Measurements from ENCODE around the gene KIF7.
"Not testable (repeated sequence)": the region's sequence is repeated elsewhere in the genome, so short reads cannot be mapped to it uniquely, and the experiment has no call there.

Gene KIF7

DNA sequence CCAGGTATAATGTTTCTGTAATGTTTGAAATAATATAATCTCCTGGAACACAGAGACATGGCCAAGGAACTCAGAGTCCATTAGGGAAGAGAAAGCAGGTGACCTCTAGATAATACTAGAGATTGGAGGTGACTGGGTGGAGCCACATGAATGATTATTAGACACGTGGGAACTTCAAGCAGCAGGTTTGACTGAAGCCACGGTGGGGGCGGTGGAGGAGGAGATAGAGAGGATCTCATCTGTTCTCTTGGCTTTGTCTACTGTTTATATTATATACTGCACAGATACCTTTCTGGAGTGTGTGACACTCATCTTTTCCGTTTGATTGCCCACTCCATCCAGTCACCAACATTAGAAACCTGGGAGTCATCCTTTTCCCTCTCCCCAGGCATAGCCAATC lies 33.7 kb downstream of the KIF7 start:
- Mint-ChIP-seq H3K4me3 (no peak overlapping the region), H3K4me1 (no peaks in the 10 kb centered on the region), H3K27me3 (no peaks in the 10 kb centered on the region), H3K27ac (no peak overlapping the region), H3K9me3 (no peaks in the 10 kb centered on the region)
- ATAC-seq (no peak), DNase-seq (no peak)

DNA sequence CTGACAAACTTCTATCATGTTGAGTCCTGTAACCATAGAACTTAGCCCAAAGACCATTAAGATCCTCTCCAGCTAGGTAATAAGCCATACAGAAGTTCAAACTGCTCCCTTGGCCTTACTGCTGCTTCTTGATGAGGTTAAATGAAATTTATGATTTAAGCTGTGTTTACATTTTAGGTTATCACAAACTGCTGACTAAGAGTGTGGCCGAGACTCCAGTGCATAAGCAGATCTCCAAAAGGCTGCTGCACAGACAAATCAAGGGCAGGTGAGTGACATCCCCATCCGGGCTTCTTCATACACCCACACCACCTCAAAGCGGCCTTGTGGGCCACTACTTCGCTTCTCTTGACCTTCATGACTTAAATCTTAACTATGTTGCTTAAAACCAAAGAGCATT lies 39.0 kb downstream of the KIF7 start:
- H3K4me3 Mint-ChIP-seq = no peak overlapping the region
- H3K27ac Mint-ChIP-seq = peak overlapping the region in 1 of 2 donors; percentile 87
- ATAC-seq = no peak
- no peaks in the 10 kb centered on the region for H3K27me3 Mint-ChIP-seq
- no peak for DNase-seq
- H3K4me1 Mint-ChIP-seq = no peaks in the 10 kb centered on the region
- H3K9me3 Mint-ChIP-seq = peaks cover 18 to 26% of the 10 kb centered on the region in 2 donors

DNA sequence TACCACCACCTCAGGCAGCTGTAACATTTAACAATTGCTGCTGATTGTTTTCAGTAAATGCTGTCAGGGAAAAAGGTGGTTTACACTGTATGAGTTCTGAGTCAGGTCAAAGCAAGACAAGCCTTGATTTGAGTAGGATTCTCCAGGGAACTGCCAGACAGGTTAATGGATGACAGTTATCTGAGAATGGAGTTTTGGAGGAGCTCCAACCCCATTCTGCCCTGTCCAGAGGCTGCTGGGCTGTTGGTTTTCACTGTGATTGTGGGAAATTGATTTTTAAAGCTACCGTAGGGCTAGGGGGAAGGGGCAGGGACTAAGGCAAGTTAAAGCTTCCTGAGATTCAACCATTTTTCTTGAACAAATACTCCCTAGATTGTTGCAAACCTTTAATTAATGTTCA lies 40.1 kb downstream of the KIF7 start:
- DNase-seq (no peak), ATAC-seq (no peak)
- Mint-ChIP-seq H3K4me1 (no peaks in the 10 kb centered on the region), H3K27me3 (no peaks in the 10 kb centered on the region), H3K9me3 (peaks cover 23 to 36% of the 10 kb centered on the region in 2 donors), H3K4me3 (no peak overlapping the region), H3K27ac (peak overlapping the region in 1 of 2 donors; percentile 27)

DNA sequence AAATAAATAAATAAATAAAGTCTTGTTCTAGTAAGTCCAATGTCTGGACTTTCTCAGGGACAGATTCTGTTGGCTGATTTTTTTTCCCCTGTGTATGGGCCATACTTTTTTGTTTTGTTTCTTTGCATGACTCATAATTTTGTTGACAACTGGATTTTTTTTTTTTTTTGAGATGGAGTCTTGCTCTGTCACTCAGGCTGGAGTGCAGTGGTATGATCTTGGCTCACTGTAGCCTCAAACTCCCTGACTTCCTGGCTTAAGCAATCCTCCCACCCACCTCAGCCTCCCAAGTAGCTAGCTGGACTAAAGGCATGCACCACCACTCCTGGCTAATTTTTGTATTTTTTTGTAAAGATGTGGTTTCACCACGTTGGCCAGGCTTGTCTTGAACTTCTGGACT lies 41.1 kb downstream of the KIF7 start:
- Mint-ChIP-seq H3K4me1 (no peaks in the 10 kb centered on the region), H3K4me3 (no peak overlapping the region), H3K27me3 (no peaks in the 10 kb centered on the region), H3K9me3 (peaks cover 24 to 36% of the 10 kb centered on the region in 2 donors), H3K27ac (no peak overlapping the region)
- DNase-seq (no peak), ATAC-seq (no peak)

DNA sequence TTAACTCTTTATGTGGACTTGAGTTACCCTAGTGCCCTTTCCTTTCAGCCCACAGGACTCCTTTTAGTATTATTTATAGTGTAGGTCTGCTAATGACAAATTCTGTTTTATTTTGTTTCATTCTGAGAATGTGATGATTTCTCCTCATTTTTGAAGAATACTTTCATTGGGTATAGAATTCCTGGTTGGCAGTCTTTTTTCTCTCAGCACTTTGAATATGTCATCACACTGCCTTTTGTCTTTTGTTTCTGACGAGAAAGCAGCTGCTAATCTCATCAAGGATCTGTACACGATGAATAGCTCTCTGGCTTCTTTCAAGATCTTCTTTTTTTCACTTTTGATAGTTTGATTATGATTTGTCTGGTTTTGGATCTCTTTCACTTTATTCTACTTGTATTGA lies 42.2 kb downstream of the KIF7 start:
- DNase-seq (no peak), ATAC-seq (no peak)
- no peak overlapping the region for H3K27ac Mint-ChIP-seq
- no peaks in the 10 kb centered on the region for H3K27me3 Mint-ChIP-seq
- no peaks in the 10 kb centered on the region for H3K4me1 Mint-ChIP-seq
- H3K9me3 Mint-ChIP-seq = peaks cover 24 to 36% of the 10 kb centered on the region in 2 donors
- no peak overlapping the region for H3K4me3 Mint-ChIP-seq

GRCh38 chr15:89611317-89611716 lies 44.0 kb downstream of the KIF7 start:
- H3K4me1 Mint-ChIP-seq = no peaks in the 10 kb centered on the region
- DNase-seq = no peak
- no peak for ATAC-seq
- H3K4me3 Mint-ChIP-seq = no peak overlapping the region
- H3K27me3 Mint-ChIP-seq = no peaks in the 10 kb centered on the region
- peaks cover 24 to 36% of the 10 kb centered on the region in 2 donors for H3K9me3 Mint-ChIP-seq
- H3K27ac Mint-ChIP-seq = no peak overlapping the region

DNA sequence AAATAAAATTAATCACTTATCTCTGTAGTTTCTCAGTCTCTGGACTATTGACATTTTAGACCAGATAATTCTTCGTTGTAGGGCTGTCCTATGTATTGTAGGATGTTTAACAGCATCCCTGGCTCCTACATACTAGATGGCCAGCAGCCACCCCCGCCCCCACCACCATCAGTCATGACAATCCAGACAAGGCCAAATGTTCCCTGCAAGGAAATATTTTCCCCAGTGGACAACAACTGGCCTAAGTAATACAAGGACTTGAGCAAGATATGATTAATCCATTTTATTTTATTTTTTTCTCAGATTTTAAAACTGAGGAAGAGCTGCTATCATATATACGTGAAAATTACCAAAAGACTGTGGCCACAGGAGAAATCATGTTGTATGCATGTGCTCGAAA lies 56.2 kb downstream of the KIF7 start:
- no peaks in the 10 kb centered on the region for H3K4me1 Mint-ChIP-seq
- H3K27ac Mint-ChIP-seq = no peak overlapping the region
- H3K27me3 Mint-ChIP-seq = no peaks in the 10 kb centered on the region
- DNase-seq (no peak), ATAC-seq (no peak)
- H3K4me3 Mint-ChIP-seq = no peak overlapping the region
- no peaks in the 10 kb centered on the region for H3K9me3 Mint-ChIP-seq

- Mint-ChIP-seq H3K27me3 (no peaks in the 10 kb centered on the region), H3K4me3 (no peak overlapping the region), H3K9me3 (no peaks in the 10 kb centered on the region), H3K4me1 (no peaks in the 10 kb centered on the region), H3K27ac (no peak overlapping the region)
- no peak for DNase-seq
- ATAC-seq = no peak
Measured at GRCh38 chr15:89593018-89593417, 62.2 kb downstream of the KIF7 start.

DNA sequence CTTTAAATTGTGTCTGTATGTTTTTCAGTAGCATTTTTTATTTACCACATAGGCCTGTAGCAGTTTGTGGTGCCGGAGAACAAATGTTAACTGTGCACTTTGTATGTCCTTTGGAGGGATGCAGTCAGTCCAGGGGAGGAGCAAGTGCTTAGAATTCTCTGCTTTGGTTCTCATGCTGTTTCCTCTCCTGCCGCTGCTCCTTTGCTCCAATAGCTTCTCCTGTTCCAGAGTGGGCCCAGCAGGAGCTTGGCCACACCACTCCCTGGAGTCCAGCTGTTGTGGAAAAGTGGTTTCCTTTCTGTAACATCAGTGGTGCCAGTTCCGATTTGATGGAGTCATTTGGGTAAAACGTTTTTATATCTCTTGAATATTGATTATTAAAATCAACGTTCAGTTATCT lies 63.4 kb downstream of the KIF7 start:
- H3K9me3 Mint-ChIP-seq = no peaks in the 10 kb centered on the region
- DNase-seq (no peak), ATAC-seq (no peak)
- no peak overlapping the region for H3K4me3 Mint-ChIP-seq
- H3K27me3 Mint-ChIP-seq = no peaks in the 10 kb centered on the region
- H3K4me1 Mint-ChIP-seq = no peaks in the 10 kb centered on the region
- no peak overlapping the region for H3K27ac Mint-ChIP-seq

DNA sequence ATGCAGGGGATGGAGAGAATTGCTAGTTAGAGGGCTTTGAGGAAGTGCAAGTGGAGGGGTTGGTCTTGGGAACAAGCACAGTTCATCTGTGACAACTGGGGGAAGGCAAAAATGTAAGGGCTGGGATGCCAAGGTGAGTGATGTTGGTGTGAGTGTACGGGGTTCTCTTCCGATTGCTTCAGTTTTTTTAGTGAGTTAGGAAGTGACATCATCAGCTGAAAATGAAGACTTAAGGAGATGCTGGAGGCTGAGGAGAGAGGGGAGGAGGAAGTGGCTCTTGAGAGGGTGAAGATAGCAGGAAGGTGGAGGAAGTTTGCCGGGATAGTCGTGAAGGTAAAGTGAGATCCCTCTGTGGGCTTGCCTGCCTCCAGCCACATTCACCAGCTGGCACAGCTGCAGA lies 67.3 kb downstream of the KIF7 start:
- no peak for ATAC-seq

DNA sequence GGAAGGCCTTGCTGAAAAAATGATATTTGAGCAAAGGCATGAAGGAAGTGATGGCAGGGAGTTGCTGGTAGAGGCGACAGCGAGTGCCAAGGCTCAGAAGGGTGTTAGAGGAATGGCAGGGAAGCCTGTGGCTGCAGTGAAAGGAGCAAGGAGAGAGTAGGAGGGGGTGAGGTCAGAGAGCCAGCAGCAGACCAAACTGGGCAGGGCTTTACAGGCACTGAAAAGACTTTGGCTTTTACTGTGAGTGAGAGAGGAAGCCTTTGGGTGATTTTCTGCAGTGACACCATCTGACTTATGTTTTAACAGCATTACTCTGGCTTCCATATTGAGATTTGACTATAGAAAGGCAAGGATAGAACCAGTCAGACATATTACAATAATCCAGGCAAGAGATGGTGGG lies 68.6 kb downstream of the KIF7 start:
- DNase-seq = no peak
- H3K27me3 Mint-ChIP-seq = no peaks in the 10 kb centered on the region
- no peaks in the 10 kb centered on the region for H3K9me3 Mint-ChIP-seq
- no peak for ATAC-seq
- peaks cover under 1% of the 10 kb centered on the region for H3K4me1 Mint-ChIP-seq
- no peak overlapping the region for H3K27ac Mint-ChIP-seq
- no peak overlapping the region for H3K4me3 Mint-ChIP-seq

More for the DNA sequence above, 67.3 kb downstream of the KIF7 start:
- Mint-ChIP-seq H3K4me3 (no peak overlapping the region), H3K9me3 (no peaks in the 10 kb centered on the region), H3K4me1 (no peaks in the 10 kb centered on the region), H3K27ac (no peak overlapping the region), H3K27me3 (no peaks in the 10 kb centered on the region)
- DNase-seq = no peak

DNA sequence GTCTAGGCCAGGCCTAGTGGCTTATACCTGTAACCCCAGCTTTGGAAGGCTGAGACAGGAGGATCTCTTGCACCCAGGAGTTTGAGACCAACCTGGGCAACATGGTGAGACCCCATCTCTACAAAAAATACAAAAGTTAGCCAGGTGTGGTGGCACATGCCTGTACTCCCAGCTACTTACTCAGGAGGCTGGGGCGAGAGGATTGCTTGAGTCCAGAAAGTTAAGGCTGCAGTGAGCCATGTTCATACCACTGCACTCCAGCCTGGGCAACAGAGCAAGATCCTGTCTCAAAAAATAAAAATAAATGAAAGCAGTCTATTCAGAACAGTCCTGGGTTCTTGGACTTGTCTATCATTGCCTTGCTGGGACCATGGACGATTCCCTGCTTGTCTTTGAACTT lies 74.5 kb downstream of the KIF7 start:
- H3K4me3 Mint-ChIP-seq, H3K27ac Mint-ChIP-seq, H3K27me3 Mint-ChIP-seq, H3K9me3 Mint-ChIP-seq, ATAC-seq, DNase-seq: not testable (repeated sequence)
- H3K4me1 Mint-ChIP-seq = peaks cover 35% of the 10 kb centered on the region

- ATAC-seq = no peak
- H3K27ac Mint-ChIP-seq = no peak overlapping the region
- peak overlapping the region; percentile 76 to 89 for H3K4me3 Mint-ChIP-seq
- H3K4me1 Mint-ChIP-seq = peaks cover 35% of the 10 kb centered on the region
- no peaks in the 10 kb centered on the region for H3K9me3 Mint-ChIP-seq
- DNase-seq = no peak
- H3K27me3 Mint-ChIP-seq = peaks cover 4% of the 10 kb centered on the region
Measured at GRCh38 chr15:89578146-89578545, 77.1 kb downstream of the KIF7 start.

All from stimulated activated naive CD8-positive, alpha-beta T cell treated with anti-CD3 and anti-CD28 coated beads, Interleukin-15, amount 100 ng/mL, for 72 hours (primary cell).